Peyer's patch (tissue), 4 donors: ENCODE measurements around the gene GADD45A. TPM values are rescaled to one million over a fixed set of nuclear protein-coding genes. Genes with fewer than 3 reads are reported as not detected.

ENCODE experiments used
- DNase-seq, 3 donors: peaks; one replicate each; pipeline ENCODE4 v3.0.0-alpha.2; 2017 to 2019
- H3K27ac ChIP-seq, 4 donors: fragments of 200-600 bp; sonication (generic); one replicate each; pipeline ENCODE4 v1.5.1; 2016 to 2019
- H3K27me3 ChIP-seq, 2 donors: fragments of 200-600 bp; sonication (generic); one replicate each; pipeline ENCODE4 v1.5.1; 2019
- H3K36me3 ChIP-seq, 3 donors: fragments of 200-600 bp; sonication (generic); one replicate each; pipeline ENCODE4 v1.5.1; 2016 to 2019
- H3K4me1 ChIP-seq, 4 donors: fragments of 200-600 bp; sonication (generic); one replicate each; pipeline ENCODE4 v1.5.1; 2016 to 2019
- H3K4me3 ChIP-seq, 4 donors: fragments of 200-600 bp; sonication (generic); 1 replicate in 3 of 4; 2 replicates in 1 of 4; pipeline ENCODE4 v1.5.1; 2016 to 2019; ENCODE audit warnings: mild to moderate bottlenecking in 1 of 4
- H3K9me3 ChIP-seq, 4 donors: fragments of 200-600 bp; sonication (generic); one replicate each; pipeline ENCODE4 v1.5.1; 2016 to 2019; ENCODE audit warnings: mild to moderate bottlenecking in 1 of 4
- CTCF ChIP-seq, 6 experiments: fragments of 450-650 bp in 4 of 6; fragments of 200-600 bp in 2 of 6; sonication (generic) in 1 of 6; IDR thresholded peaks; one replicate each; pipeline ENCODE4 v1.5.1; 2017 to 2019; ENCODE audit warnings: antibody characterized with exemption in 6 of 6, mild to moderate bottlenecking in 3 of 6, moderate library complexity in 1 of 6
- POLR2A ChIP-seq, 2 donors: fragments of 450-650 bp; IDR thresholded peaks; one replicate each; pipeline ENCODE4 v1.5.1; 2017; ENCODE audit warnings: antibody characterized with exemption in 2 of 2, mild to moderate bottlenecking in 2 of 2, moderate library complexity in 2 of 2
- total RNA-seq, 4 donors: library from RNA; depleted of rRNA; stranded (reverse); fragments of >200 nt; gene quantifications; one replicate each; pipeline ENCODE4 v1.1.0, GENCODE V29; 2016

Gene GADD45A
- total RNA-seq, 4 donors from 2014 or later, result 22.3 to 73.7 (median 55.1) TPM

GRCh38 chr1:67716800-67717199 lies 31.8 kb downstream of the GADD45A start:
- no peaks in the 10 kb centered on the region for H3K36me3 ChIP-seq
- H3K4me1 ChIP-seq, result peaks cover 0 to 56% (median 11%) of the 10 kb centered on the region in 4 donors
- no peak for TF ChIP-seq CTCF (IDR thresholded peaks at IDR 0.05)
- TF ChIP-seq POLR2A (IDR thresholded peaks at IDR 0.05), result peak in 1 of 2 donors; percentile 37
- peak overlapping the region in 2 of 4 donors; percentile 2 to 82 for H3K27ac ChIP-seq
- H3K9me3 ChIP-seq, result no peaks in the 10 kb centered on the region
- DNase-seq, result peak in 1 of 3 donors; percentile 78
- no peak overlapping the region for H3K4me3 ChIP-seq
- H3K27me3 ChIP-seq, result no peaks in the 10 kb centered on the region

GRCh38 chr1:67717876-67718275 lies 32.9 kb downstream of the GADD45A start:
- Histone ChIP-seq H3K4me1 (peaks cover 0 to 45% (median 11%) of the 10 kb centered on the region in 4 donors), H3K36me3 (no peaks in the 10 kb centered on the region), H3K27me3 (no peaks in the 10 kb centered on the region), H3K9me3 (no peaks in the 10 kb centered on the region), H3K4me3 (no peak overlapping the region), H3K27ac (peak overlapping the region in 1 of 4 donors; percentile 82)
- TF ChIP-seq CTCF (IDR thresholded peaks at IDR 0.05), result no peak
- DNase-seq, result peak in 1 of 3 donors; percentile 81

- DNase-seq, result no peak
- Histone ChIP-seq H3K4me1 (peaks cover 0 to 41% (median 3%) of the 10 kb centered on the region in 4 donors), H3K9me3 (no peaks in the 10 kb centered on the region), H3K4me3 (no peak overlapping the region), H3K27ac (no peak overlapping the region), H3K27me3 (no peaks in the 10 kb centered on the region), H3K36me3 (no peaks in the 10 kb centered on the region)
- TF ChIP-seq CTCF (IDR thresholded peaks at IDR 0.05), result no peak
- TF ChIP-seq POLR2A (IDR thresholded peaks at IDR 0.05), result no peak
These were observed 34.6 kb downstream of the GADD45A start for GRCh38 chr1:67719329-67720196.

GRCh38 chr1:67721112-67721511 lies 36.1 kb downstream of the GADD45A start:
- H3K4me1 ChIP-seq, result peaks cover 0 to 42% (median 3%) of the 10 kb centered on the region in 4 donors
- no peaks in the 10 kb centered on the region for H3K9me3 ChIP-seq
- no peaks in the 10 kb centered on the region for H3K36me3 ChIP-seq
- no peak for DNase-seq
- no peak overlapping the region for H3K27ac ChIP-seq
- no peak for TF ChIP-seq CTCF (IDR thresholded peaks at IDR 0.05)
- no peak overlapping the region for H3K4me3 ChIP-seq
- H3K27me3 ChIP-seq, result no peaks in the 10 kb centered on the region

GRCh38 chr1:67721650-67722291 lies 36.8 kb downstream of the GADD45A start:
- Histone ChIP-seq H3K4me3 (no peak overlapping the region), H3K36me3 (no peaks in the 10 kb centered on the region), H3K27ac (no peak overlapping the region), H3K4me1 (peaks cover 0 to 35% (median 1%) of the 10 kb centered on the region in 4 donors), H3K9me3 (no peaks in the 10 kb centered on the region), H3K27me3 (no peaks in the 10 kb centered on the region)
- TF ChIP-seq CTCF (IDR thresholded peaks at IDR 0.05) (no peak), POLR2A (IDR thresholded peaks at IDR 0.05) (no peak)
- no peak for DNase-seq
